Occipital lobe (tissue), 2 donors: ENCODE data around the gene PRAME. TPM values are rescaled to one million over a fixed set of nuclear protein-coding genes. Genes with fewer than 3 reads are reported as not detected.
"Not testable (repeated sequence)": the region's sequence is repeated elsewhere in the genome, so short reads cannot be mapped to it uniquely, and the experiment has no call there.

Source experiments
- DNase-seq: peaks from one replicate; lab custom pipeline; 2025; lab: John Stamatoyannopoulos, UW
- total RNA-seq: library from RNA; depleted of rRNA; stranded (reverse); fragments of >200 nt; gene quantifications from one replicate; pipeline ENCODE4 v1.2.3, GENCODE V29; 2014

The PRAME gene
- total RNA-seq, 1 donor from 2014 or later, result not detected

GRCh38 chr22:22552630-22553029 is 6.4 kb downstream of the PRAME start:
- DNase-seq, result no peak

DNA sequence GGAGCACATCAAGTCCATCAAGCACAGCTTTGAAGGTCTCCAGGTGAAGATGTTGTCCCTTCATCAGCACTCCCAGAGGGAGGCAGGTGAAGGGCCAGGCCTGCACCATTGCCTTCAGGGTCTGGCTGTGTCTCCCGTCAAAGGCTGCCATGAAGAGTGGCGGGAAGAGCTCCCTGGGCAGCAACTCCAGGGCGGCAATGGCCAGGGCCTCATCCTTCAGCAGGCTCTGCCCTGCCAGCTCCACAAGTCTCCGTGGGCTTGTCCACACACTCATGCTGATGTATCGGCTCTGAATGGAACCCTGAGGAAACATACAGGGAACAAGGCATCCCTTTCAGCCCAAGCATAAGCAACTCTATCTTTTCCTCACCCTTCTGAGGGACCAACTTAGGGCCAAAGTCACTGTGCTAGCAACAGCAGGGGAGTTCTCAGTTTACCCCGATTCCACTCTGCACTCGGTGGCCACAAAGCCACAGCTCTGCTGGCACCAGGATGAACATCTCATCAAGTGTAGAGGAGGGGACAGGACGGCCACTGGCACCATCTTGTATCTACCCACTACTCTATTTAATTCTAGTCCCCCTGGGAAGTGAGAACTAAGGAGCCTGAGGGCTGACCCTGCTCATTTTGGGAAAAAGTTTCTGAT is 8.2 kb downstream of the PRAME start:
- DNase-seq, result no peak

DNA sequence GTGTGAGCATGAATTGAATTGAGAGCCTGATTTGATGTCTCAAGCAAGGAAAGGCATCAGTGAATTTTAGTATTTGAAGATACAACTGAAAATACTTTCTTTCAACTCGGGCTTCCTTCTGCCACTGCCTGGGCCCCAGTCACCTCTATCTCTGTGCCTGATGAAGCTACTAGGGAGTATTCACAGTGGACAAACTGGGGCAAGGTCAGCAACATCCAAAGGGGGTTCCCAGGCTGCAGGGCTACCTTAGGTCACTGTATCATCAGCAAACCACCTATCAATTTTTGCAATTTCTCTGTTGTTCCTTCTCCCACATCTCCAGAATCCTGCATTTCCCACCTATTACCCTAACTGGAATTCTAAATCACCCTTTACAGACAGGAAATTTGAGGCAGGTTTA is 10.2 kb downstream of the PRAME start:
- no peak for DNase-seq

DNA sequence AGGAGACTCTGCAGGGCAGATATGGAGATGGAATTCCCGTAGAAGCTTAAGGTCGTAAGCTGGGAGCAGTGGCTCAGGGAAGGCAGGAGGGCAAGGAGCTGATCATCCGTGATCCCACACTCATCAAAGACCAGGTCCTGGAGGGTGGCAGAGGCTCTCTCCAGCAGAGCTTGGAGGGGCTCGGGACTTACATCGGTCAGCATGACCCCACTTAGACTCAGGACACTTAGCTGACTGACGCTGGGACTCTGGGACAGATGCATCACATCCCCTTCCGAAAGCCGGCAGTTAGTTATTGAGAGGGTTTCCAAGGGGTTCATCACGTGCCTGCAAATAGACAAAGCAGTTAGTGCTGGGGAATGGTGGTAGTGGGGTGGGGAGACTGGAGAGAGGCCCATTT is 10.7 kb downstream of the PRAME start:
- DNase-seq, result no peak

GRCh38 chr22:22547692-22548300 is 11.3 kb downstream of the PRAME start:
- DNase-seq, result no peak

DNA sequence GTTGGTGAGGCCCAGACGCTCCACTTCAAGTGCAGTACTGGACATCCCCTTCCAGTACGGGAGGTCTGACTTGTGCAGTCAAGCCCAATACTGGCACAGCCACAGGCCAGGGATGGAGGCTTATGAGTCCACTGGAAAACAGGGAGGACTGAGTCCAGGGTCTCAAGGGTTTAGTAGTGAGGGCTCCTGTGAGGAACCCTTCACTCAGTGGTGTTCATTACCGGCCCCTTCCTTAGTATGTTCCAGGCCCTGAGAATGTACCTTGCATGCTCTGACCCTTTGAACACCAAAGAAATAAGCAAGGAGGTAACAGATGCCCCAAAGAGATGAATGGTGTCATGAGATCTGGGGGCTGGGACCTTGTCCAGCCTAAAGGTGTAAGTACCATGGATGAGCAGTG is 11.8 kb downstream of the PRAME start:
- DNase-seq, result no peak

GRCh38 chr22:22546490-22546889 is 12.6 kb downstream of the PRAME start:
- DNase-seq, result no peak

DNA sequence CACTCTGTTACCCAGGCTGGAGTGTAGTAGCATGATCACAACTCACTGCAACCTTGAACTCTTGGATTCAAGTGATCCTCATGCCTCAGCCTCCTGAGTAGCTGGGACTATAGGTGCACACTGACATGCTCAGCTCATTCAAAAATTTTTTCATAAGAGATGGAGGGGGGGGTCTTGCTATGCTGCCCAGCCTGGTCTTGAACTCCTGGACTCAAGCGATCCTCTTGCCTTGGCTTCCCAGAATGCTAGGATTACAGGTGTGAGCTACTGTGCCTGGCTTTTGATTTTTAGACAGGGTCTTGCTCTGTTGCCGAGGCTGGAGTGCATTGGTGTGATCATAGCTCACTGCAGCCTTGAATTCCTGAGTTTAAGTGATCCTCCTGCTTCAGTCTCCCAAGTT is 14.0 kb downstream of the PRAME start:
- no peak for DNase-seq

GRCh38 chr22:22538226-22538989 is 20.7 kb downstream of the PRAME start:
- no peak for DNase-seq

DNA sequence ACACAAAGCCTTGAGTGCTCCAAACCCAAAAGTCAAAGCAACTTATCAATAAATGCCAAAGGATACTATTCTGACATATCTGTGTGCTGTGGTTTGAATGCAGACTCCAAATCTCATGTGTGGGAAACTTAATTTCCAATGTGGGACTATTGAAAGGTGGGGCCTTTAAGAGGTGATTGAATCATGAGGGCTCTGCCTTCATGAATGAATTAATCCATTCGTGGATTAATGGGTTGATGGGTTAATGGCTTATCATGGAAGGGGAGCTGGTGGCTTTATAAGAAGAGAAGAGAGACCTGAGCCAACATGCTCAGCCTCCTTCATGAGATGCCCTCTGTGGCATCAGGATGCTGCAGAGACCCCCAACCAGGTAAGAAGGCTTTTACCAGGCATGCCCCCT is 22.1 kb downstream of the PRAME start:
- no peak for DNase-seq

GRCh38 chr22:22536515-22536914 is 22.6 kb downstream of the PRAME start:
- DNase-seq, result no peak

GRCh38 chr22:22535662-22536061 is 23.4 kb downstream of the PRAME start:
- no peak for DNase-seq

GRCh38 chr22:22534604-22535415 is 24.3 kb downstream of the PRAME start:
- no peak for DNase-seq

DNA sequence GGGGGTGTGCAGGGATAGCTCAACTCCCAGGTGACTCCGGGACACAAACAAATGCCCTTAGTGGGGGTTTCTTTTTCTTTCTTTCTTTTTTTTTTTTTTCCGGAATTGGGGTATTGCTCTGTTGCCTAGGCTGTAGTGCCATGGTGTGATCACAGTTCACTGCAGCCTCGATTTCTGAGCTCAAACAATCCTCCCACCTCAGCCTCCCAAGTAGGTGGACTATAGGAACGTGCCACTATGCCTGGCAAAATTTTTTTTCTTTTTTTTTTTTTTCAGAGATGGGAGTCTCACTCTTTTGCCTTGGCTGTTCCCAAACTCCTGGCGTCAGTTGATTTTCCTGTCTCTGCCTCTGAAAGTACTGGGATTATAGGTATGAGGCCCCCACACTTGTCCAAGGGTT is 25.2 kb downstream of the PRAME start:
- DNase-seq, result no peak

DNA sequence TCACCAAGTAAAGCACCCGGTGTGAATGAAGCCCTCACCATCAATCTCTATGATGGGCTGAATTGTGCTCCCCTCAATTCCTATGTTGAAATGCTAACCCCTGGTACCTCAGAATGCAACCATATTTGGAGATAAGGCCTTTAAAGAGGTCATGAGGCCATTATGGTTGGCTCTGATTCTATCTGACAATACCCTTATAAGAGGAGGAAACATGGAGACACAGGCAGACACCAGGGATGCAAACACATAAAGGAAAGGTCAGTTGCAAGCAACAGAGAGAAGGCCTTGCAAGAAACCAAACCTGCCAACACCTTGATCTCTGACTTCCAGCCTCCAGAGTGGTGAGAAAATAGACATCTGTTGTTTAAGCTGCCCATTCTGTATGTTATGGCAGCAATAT is 25.6 kb downstream of the PRAME start:
- no peak for DNase-seq

DNA sequence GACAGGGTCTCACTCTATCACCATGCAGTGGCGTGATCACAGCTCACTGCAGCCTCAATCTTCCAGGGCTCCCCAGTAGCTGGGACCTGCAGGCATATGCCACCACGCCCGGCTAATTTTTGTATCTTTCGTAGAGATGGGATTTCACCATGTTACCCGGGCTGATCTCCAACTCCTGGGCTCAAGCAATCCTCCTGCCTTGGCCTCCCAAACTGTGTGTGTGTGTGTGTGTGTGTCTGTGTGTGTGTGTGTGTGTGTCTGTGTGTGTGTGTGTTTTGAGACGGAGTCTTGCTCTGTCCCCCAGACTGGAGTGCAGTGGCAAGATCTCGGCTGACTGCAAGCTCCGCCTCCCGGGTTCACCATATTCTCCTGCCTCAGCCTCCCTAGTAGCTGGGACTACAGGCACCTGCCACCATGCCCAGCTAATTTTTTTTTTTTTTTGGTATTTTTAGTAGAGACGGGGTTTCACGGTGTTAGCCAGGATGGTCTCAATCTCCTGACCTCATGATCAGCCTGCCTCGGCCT is 26.5 kb downstream of the PRAME start:
- DNase-seq, result not testable (repeated sequence)

DNA sequence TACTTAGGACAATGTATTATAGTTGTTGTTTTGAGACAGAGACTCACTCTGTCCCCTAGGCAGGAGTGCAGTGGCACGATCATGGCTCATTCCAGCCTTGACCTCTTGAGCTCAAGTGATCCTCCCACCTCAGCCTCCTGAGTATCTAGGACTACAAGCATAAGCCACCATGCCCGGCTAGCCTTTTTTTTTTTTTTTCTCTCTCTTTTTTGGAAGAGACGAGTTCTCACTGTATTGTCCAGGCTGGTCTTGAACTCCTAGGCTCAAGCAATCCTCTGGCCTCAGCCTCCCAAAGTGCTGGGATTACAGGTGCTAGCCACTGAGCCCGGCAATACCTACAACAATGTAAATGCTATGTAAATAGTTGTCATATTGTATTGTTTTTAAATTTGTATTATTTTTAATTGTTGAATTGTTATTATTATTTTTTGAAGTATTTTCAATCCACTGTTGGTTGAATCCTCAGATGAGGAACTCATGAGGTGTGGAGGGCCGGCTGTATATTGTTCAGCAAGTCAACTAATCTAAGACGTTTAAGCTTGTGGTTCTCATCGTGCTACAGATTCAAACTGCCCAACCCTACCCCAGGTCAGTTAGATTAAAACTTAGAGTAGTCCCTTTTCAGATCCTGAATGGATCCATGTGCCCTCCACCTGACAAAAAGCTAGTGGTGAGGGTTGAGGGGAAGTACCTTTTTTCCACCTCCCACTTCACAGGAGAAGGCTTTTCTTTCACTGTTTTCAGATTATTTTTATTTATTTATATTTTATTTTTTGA is 27.1 kb downstream of the PRAME start:
- no peak for DNase-seq

DNA sequence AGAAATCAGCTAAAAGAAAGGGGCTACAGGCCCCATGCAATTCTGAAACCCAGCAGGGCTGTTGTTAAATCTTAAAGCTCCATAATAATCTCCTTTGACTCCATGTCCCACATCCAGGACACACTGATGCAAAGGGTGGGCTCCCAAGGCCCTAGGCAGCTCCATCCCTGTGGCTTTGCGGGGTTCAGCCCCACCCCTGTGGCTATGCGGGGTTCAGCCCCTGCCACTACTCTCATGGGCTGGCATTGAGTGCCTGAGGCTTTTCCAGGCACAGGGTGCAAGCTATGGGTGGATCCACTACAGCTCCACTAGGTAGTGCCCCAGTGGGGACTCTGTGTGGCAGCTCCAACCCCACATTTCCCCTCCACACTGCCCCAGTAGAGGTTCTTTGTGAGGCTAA is 30.3 kb downstream of the PRAME start:
- DNase-seq, result no peak

DNA sequence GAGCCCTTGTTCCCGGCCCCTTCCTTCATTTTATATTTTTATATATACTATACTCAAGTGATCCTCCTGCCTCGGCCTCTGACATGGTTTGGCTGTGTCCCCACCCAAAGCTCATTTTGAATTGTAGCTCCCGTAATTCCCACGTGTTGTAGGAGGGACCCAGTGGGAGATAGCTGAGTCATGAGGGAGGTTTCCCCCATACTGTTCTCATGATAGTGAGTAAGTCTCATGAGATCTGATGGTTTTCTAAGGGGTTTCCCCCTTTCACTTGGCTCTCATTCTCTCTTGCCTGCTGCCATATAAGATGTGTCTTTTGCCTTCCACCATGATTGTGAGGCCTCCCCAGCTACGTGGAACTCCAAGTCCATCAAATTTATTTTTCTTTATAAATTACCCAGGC is 31.8 kb downstream of the PRAME start:
- DNase-seq, result no peak

DNA sequence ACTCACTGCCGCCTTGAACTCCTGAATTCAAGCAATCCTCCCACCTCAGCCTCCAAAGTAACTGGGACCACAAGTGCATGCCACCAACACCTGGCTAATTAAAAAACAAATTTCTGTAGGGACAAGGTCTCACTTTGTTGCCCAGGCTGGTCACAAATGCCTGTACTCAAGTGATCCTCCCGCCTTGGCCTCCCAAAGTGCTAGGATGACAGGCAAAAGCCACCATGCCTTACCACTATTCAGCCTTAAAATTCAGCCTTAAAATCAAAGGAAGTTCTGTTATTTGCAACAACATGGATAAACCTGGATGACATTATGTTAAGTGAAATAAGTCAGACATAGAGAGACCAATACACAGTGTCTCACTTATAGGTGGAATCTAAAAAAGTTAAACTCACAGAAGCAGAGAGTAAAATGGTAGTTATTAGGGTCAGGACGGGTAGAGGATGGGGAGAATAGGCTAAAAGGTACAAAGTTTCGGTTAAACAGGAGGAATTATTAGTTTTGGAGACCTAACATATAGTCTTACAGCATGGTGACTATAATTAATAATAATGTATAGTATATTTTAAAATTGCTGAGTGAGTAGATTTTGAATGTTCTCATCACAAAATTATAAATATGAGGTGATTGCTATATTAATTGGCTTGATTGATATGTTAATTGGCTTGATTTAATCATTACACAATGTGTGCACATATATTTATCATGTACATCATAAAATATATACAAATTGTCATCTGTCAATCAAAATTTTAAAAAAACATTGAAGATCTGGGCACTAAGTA is 32.7 kb downstream of the PRAME start:
- no peak for DNase-seq
